ENCODE data around the gene ZNF536. TPM values are rescaled to one million over a fixed set of nuclear protein-coding genes. Genes with fewer than 3 reads are reported as not detected.
"Not testable (repeated sequence)": the region's sequence is repeated elsewhere in the genome, so short reads cannot be mapped to it uniquely, and the experiment has no call there.

The ZNF536 gene
- total RNA-seq, 1 experiment from 2014 or later = 2.9 TPM

- Histone ChIP-seq H3K4me1 (ENCODE audit: insufficient read depth, low read length, poor library complexity, severe bottlenecking) (no peaks in the 10 kb centered on the region), H3K27ac (ENCODE audit: low read depth, low read length, poor library complexity, severe bottlenecking) (no peak overlapping the region), H3K36me3 (ENCODE audit: insufficient read depth, low read length, poor library complexity, severe bottlenecking) (no peaks in the 10 kb centered on the region), H3K9me3 (ENCODE audit: low read depth, low read length, poor library complexity, severe bottlenecking) (no peaks in the 10 kb centered on the region), H3K27me3 (replicated peaks; ENCODE audit: insufficient read depth, low read depth, low read length, poor library complexity) (no peaks in the 10 kb centered on the region), H3K4me3 (ENCODE audit: low read depth, low read length, poor library complexity, severe bottlenecking) (no peak overlapping the region)
- TF ChIP-seq CTCF (conservative IDR thresholded peaks at IDR 0.05; ENCODE audit: low read depth, low read length) (no peak), EZH2 (IDR thresholded peaks at IDR 0.05; ENCODE audit: borderline replicate concordance, low read depth, low read length, poor library complexity, severe bottlenecking) (no peak)
- POLR2A ChIA-PET (ENCODE audit: low non-redundant PET) = no interaction called here
- CTCF ChIA-PET = no interaction called here
- intact Hi-C loops (cut with micrococcal nuclease; ENCODE audit: unreplicated experiment) = no loop called here
- no TSS peak for BruUV-seq (replicated peaks)
- no peak for DNase-seq (ENCODE audit: low spot score)
Measured at GRCh38 chr19:30395283-30395682, 23.1 kb downstream of the ZNF536 start.

GRCh38 chr19:30398539-30398938 is 26.4 kb downstream of the ZNF536 start:
- H3K4me3 ChIP-seq (ENCODE audit: low read depth, low read length, poor library complexity, severe bottlenecking); H3K27me3 ChIP-seq (replicated peaks; ENCODE audit: insufficient read depth, low read depth, low read length, poor library complexity); H3K27ac ChIP-seq (ENCODE audit: low read depth, low read length, poor library complexity, severe bottlenecking); BruUV-seq (replicated peaks); intact Hi-C loops (cut with micrococcal nuclease; ENCODE audit: unreplicated experiment); DNase-seq (ENCODE audit: low spot score); CTCF ChIA-PET; POLR2A ChIA-PET (ENCODE audit: low non-redundant PET); H3K4me1 ChIP-seq (ENCODE audit: insufficient read depth, low read length, poor library complexity, severe bottlenecking); H3K9me3 ChIP-seq (ENCODE audit: low read depth, low read length, poor library complexity, severe bottlenecking); H3K36me3 ChIP-seq (ENCODE audit: insufficient read depth, low read length, poor library complexity, severe bottlenecking): not testable (repeated sequence)

GRCh38 chr19:30401956-30402355 is 29.8 kb downstream of the ZNF536 start:
- POLR2A ChIA-PET (ENCODE audit: low non-redundant PET) = no interaction called here
- no peak for DNase-seq (ENCODE audit: low spot score)
- intact Hi-C loops (cut with micrococcal nuclease; ENCODE audit: unreplicated experiment) = no loop called here
- CTCF ChIA-PET = interaction anchor here (0.6 kb wide), 1 partner anchor 1768 kb away, joined by 3 read pairs; no protein-coding TSS in a partner anchor
- Histone ChIP-seq H3K4me1 (ENCODE audit: insufficient read depth, low read length, poor library complexity, severe bottlenecking) (no peaks in the 10 kb centered on the region), H3K27me3 (replicated peaks; ENCODE audit: insufficient read depth, low read depth, low read length, poor library complexity) (peaks cover 4% of the 10 kb centered on the region), H3K9me3 (ENCODE audit: low read depth, low read length, poor library complexity, severe bottlenecking) (no peaks in the 10 kb centered on the region), H3K36me3 (ENCODE audit: insufficient read depth, low read length, poor library complexity, severe bottlenecking) (no peaks in the 10 kb centered on the region), H3K4me3 (ENCODE audit: low read depth, low read length, poor library complexity, severe bottlenecking) (no peak overlapping the region), H3K27ac (ENCODE audit: low read depth, low read length, poor library complexity, severe bottlenecking) (no peak overlapping the region)
- no TSS peak for BruUV-seq (replicated peaks)
- TF ChIP-seq CTCF (conservative IDR thresholded peaks at IDR 0.05; ENCODE audit: low read depth, low read length) = no peak
- no peak for TF ChIP-seq EZH2 (IDR thresholded peaks at IDR 0.05; ENCODE audit: borderline replicate concordance, low read depth, low read length, poor library complexity, severe bottlenecking)

GRCh38 chr19:30402436-30403202 is 30.4 kb downstream of the ZNF536 start:
- no TSS peak for BruUV-seq (replicated peaks)
- CTCF ChIA-PET = interaction anchor here (0.6 kb wide), 1 partner anchor 1768 kb away, joined by 3 read pairs; no protein-coding TSS in a partner anchor
- H3K36me3 ChIP-seq (ENCODE audit: insufficient read depth, low read length, poor library complexity, severe bottlenecking) = no peaks in the 10 kb centered on the region
- H3K9me3 ChIP-seq (ENCODE audit: low read depth, low read length, poor library complexity, severe bottlenecking) = no peaks in the 10 kb centered on the region
- no peak for DNase-seq (ENCODE audit: low spot score)
- no peak overlapping the region for H3K27ac ChIP-seq (ENCODE audit: low read depth, low read length, poor library complexity, severe bottlenecking)
- peaks cover 4% of the 10 kb centered on the region for H3K27me3 ChIP-seq (replicated peaks; ENCODE audit: insufficient read depth, low read depth, low read length, poor library complexity)
- intact Hi-C loops (cut with micrococcal nuclease; ENCODE audit: unreplicated experiment) = no loop called here
- no peaks in the 10 kb centered on the region for H3K4me1 ChIP-seq (ENCODE audit: insufficient read depth, low read length, poor library complexity, severe bottlenecking)
- TF ChIP-seq CTCF (conservative IDR thresholded peaks at IDR 0.05; ENCODE audit: low read depth, low read length) = no peak
- TF ChIP-seq EZH2 (IDR thresholded peaks at IDR 0.05; ENCODE audit: borderline replicate concordance, low read depth, low read length, poor library complexity, severe bottlenecking) = no peak
- POLR2A ChIA-PET (ENCODE audit: low non-redundant PET) = no interaction called here
- no peak overlapping the region for H3K4me3 ChIP-seq (ENCODE audit: low read depth, low read length, poor library complexity, severe bottlenecking)
